Cardiac muscle cell (in vitro differentiated cells and primary cell): ENCODE measurements around the gene COL21A1. TPM values are rescaled to one million over a fixed set of nuclear protein-coding genes. Genes with fewer than 3 reads are reported as not detected.
A peak's percentile ranks its signal among the peaks of the same experiment; 100 is the strongest.

Source experiments
- DNase-seq, 2 donors: peaks; one replicate each; pipeline versions ENCODE4 v3.0.0 to v3.0.0-alpha.2; 2010 to 2017; ENCODE audit warnings: low read depth in 1 of 2, low spot score in 1 of 2
- H3K27ac ChIP-seq: fragments of 200-600 bp; sonication (generic); 2 replicates; pipeline ENCODE4 v1.5.1; 2016
- H3K27me3 ChIP-seq: fragments of 200-600 bp; sonication (generic); 2 replicates; pipeline ENCODE4 v1.6.0; 2016; ENCODE audit warnings: control low read depth
- H3K36me3 ChIP-seq: fragments of 200-600 bp; sonication (generic); 2 replicates; pipeline ENCODE4 v1.5.1; 2016; ENCODE audit warnings: control low read depth
- H3K4me1 ChIP-seq: fragments of 200-600 bp; sonication (generic); 2 replicates; pipeline ENCODE4 v1.8.1; 2017; ENCODE audit warnings: low read depth, mild to moderate bottlenecking, mixed run types
- H3K4me3 ChIP-seq: fragments of 200-600 bp; sonication (generic); 2 replicates; pipeline ENCODE4 v1.5.1; 2016; ENCODE audit warnings: mild to moderate bottlenecking
- H3K9me3 ChIP-seq: fragments of 200-600 bp; sonication (generic); 2 replicates; pipeline ENCODE4 v1.5.1; 2017; ENCODE audit warnings: low read depth, mild to moderate bottlenecking, control low read depth
- polyA plus RNA-seq: library from polyadenylated mRNA; unstranded; fragments of >200 nt; fragmentation: Nextera tagmentation; extraction: Ambion mirVana; gene quantifications from 2 replicates; pipeline ENCODE4 v1.2.1, GENCODE V29; 2016
- total RNA-seq: library from RNA; depleted of rRNA; stranded (reverse); fragments of >200 nt; gene quantifications from 2 replicates; pipeline ENCODE4 v1.2.3, GENCODE V29; 2016
- TF ChIP-seq, protein P1 (sequence below): IDR thresholded peaks from 2 replicates; pipeline ENCODE4 v1.5.1; 2012; ENCODE audit warnings: low read depth, mild to moderate bottlenecking, low read length

COL21A1 gene
- total and polyA plus RNA-seq, 2 experiments from 2014 or later, result 0.83 to 1.4 TPM

DNA sequence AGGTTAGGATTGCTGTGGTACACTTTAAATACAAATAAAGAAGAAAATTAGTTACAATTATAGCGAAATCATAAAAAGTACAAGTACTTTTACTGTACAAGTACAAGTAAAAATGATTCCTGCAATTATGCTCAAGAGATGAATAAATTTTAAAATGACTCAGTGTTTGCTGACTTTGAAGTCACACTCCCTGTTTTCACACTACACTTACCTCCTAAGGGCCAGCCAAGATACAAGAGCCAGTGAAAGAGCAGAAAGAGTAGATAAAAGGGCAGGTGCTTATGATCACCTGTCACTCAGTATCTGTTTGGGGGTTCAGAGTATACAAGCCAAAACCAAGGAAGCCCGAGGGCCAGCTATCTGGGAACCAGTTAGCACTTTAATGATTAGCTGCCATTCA is 41.0 kb upstream of the COL21A1 start:
- H3K9me3 ChIP-seq, result no peaks in the 10 kb centered on the region
- TF ChIP-seq, protein P1, sequence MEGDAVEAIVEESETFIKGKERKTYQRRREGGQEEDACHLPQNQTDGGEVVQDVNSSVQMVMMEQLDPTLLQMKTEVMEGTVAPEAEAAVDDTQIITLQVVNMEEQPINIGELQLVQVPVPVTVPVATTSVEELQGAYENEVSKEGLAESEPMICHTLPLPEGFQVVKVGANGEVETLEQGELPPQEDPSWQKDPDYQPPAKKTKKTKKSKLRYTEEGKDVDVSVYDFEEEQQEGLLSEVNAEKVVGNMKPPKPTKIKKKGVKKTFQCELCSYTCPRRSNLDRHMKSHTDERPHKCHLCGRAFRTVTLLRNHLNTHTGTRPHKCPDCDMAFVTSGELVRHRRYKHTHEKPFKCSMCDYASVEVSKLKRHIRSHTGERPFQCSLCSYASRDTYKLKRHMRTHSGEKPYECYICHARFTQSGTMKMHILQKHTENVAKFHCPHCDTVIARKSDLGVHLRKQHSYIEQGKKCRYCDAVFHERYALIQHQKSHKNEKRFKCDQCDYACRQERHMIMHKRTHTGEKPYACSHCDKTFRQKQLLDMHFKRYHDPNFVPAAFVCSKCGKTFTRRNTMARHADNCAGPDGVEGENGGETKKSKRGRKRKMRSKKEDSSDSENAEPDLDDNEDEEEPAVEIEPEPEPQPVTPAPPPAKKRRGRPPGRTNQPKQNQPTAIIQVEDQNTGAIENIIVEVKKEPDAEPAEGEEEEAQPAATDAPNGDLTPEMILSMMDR, result no peak
- H3K4me1 ChIP-seq, result peaks cover 11% of the 10 kb centered on the region
- no peak overlapping the region for H3K4me3 ChIP-seq
- H3K27ac ChIP-seq, result no peak overlapping the region
- no peaks in the 10 kb centered on the region for H3K36me3 ChIP-seq
- peak in 1 of 2 donors; percentile 11 for DNase-seq
- H3K27me3 ChIP-seq, result no peaks in the 10 kb centered on the region

DNA sequence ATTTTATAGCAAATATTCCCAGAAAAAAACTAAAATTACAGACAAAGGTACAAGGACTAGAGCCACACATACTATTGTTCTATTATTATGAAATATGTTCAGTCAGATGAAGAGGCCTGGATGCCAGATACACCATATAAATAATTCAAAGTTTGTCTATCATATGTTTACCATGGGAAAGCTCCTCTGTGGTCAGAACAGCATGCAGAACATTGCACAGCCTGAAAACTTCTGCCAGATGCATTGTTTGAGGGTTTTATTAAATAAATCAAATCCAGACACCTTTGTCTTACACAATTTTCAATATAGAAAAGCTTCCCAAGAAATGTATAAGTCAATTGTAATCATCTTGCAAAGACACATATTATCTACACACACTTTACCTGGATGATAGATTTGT is 35.0 kb upstream of the COL21A1 start:
- Histone ChIP-seq H3K27me3 (no peaks in the 10 kb centered on the region), H3K36me3 (no peaks in the 10 kb centered on the region), H3K4me1 (no peaks in the 10 kb centered on the region), H3K27ac (no peak overlapping the region), H3K9me3 (no peaks in the 10 kb centered on the region), H3K4me3 (no peak overlapping the region)
- TF ChIP-seq, protein P1, result no peak
- DNase-seq, result no peak

DNA sequence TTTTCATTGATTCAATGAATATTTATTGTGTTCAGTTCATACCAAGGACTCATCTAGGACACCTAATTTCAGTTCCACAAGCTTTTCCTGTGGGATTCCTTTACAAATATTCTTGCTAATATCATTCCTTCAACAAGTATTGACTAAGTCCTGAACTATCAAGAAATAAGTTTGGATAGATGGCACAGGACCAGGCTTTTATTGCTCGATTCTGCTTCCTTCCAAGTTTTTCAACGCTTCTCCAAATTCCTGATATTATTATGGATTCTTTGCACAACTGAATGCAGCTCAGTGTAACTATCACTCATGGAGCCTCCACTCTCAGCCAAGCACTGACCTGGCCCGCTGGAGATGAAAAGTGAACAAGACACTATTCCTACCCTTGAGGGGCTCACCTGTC is 32.7 kb upstream of the COL21A1 start:
- no peak for DNase-seq
- H3K36me3 ChIP-seq, result no peaks in the 10 kb centered on the region
- TF ChIP-seq, protein P1, result no peak
- no peak overlapping the region for H3K4me3 ChIP-seq
- no peaks in the 10 kb centered on the region for H3K27me3 ChIP-seq
- no peak overlapping the region for H3K27ac ChIP-seq
- H3K9me3 ChIP-seq, result no peaks in the 10 kb centered on the region
- no peaks in the 10 kb centered on the region for H3K4me1 ChIP-seq

DNA sequence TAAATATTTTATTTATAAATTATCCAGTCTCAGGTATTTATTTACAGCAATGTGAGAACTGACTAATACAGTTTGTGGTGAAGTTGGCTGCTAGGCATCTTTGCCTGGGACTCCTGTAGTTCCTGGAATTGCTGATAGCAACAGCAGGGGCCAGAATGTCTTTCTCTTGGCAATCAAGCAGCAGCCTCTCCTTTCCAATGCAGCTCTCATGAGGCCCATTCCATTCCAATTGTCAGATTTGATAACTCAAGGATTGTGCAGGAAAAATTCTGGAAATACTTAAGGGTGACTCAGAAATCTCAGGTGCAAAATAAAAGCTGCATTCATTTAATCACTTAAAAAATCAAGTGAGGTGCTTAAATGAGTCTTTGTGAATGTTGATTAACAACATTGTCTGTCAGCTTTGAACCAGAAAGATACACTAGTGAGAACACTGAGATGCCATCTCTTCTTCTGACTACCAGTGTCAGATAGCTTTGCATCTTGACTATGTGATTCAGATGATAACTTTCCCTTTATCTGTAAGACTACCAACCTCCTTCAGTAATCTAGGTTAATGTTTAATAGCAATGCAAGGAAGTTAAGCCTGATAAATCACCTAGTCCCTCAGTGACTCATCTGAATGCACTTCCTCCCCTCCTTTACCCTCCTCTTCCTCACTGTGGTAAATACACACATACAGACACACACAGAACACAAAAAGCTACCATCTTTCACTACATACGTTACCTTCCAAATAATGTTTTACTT is 32.1 kb upstream of the COL21A1 start:
- H3K36me3 ChIP-seq, result no peaks in the 10 kb centered on the region
- TF ChIP-seq, protein P1, result no peak
- no peaks in the 10 kb centered on the region for H3K27me3 ChIP-seq
- no peaks in the 10 kb centered on the region for H3K4me1 ChIP-seq
- DNase-seq, result peak in 1 of 2 donors; percentile 13
- H3K4me3 ChIP-seq, result no peak overlapping the region
- no peaks in the 10 kb centered on the region for H3K9me3 ChIP-seq
- no peak overlapping the region for H3K27ac ChIP-seq

DNA sequence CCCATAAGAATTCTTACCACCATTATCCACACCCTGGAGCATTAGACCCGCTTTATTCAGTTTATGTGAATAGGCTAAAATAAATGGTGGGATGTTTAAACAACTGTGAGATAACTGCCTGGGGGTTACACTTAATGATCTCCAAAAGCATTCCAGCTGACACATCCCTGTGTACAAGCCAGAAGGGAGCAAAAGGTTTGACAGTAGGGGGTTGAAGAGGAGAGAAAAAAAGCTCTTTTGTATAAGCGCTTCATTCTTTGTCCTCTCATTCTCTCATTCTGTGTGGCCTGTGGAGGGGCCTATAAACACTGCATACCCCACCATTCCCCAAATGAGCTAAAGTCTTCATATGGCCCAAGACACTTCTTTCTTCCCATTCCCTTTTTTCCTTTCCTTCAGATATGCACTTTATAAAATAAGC is 30.8 kb upstream of the COL21A1 start:
- Histone ChIP-seq H3K27me3 (no peaks in the 10 kb centered on the region), H3K4me3 (no peak overlapping the region), H3K4me1 (no peaks in the 10 kb centered on the region), H3K9me3 (no peaks in the 10 kb centered on the region), H3K36me3 (no peaks in the 10 kb centered on the region), H3K27ac (no peak overlapping the region)
- TF ChIP-seq, protein P1, result no peak
- DNase-seq, result no peak
